HG02938 (cell line): ENCODE results near the gene REV1.
"Not testable (repeated sequence)": the region's sequence is repeated elsewhere in the genome, so short reads cannot be mapped to it uniquely, and the experiment has no call there.

Experiments
- ATAC-seq: cut with Tn5 transposase; IDR thresholded peaks from one replicate; pipeline ENCODE4 v1.9.1; 2021; ENCODE audit warnings: mild to moderate bottlenecking, moderate library complexity; ENCODE audit not compliant: unreplicated experiment

Gene REV1

DNA sequence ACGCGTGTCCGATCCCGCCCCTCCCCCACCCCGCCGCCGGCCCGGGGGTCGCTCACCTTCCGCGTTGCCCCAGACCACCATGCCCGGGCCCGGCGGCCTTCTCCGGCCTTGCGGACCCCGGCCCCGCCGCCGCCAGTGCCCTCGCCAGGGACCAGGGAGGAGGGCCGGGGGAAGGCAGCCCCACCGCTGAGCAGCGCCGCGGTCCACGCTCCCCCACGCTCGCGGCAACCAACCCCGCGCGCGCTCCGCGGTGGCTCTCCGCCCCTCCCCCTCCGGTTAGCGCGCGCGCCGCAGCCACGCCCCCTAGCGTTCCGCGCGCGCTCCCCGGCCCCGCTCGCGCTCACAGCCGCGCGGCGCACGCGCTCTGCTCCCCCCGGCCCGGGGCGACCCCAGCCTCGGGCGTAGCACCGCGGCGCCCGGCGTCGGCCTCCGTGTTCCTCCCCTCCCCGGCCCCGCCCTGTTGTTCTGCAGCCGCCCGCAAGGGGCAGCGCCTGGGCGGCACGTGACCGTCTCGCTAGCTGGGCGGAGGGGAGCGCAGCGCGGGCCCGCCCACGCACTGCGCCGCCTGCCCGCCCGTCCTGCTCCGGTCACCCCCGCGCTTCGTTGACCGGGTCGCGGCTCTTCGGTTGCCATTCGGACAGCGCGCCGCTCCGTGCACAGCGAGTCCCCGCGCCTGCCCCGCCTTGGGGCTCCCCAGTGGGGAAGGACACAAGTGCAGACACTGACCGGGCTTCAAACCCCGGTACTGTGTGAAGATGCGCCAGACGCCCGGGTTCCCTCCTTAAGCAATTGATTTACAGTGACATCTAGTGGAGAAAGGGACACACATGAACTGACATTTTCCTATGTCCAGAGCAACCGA is at the start of gene REV1:
TSS of gene REV1 (minus strand) at position 257 of the 862 bp plus-strand sequence. CDS start 25,042 bp downstream, outside the sequence.
- peak; percentile 73 for ATAC-seq

DNA sequence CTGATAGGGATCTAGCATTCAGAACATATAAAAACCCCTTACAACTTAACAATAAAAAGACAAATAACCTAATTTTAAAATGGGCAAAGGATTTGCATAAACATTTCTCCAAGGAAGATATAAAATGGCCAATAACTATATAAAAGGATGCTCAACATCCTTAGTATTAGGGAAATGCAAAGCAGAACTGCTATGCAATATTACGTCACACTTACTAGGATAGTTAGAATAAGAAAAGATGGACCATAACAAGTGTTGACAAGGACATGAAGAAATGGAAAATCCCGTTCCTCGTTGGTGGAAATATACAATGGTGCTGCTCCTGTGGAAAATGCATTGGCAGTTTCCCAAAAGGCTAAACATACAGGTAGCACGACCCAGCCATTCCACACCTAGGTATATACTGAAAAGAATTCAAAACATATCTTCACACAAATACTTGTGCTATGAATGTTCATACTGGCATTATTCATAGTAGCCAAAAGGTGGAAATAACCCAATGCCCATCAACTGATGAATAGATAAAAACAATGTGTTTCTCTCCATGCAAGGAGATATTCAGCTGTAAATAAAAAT is 48.2 kb upstream of the REV1 start:
- ATAC-seq: no peak

DNA sequence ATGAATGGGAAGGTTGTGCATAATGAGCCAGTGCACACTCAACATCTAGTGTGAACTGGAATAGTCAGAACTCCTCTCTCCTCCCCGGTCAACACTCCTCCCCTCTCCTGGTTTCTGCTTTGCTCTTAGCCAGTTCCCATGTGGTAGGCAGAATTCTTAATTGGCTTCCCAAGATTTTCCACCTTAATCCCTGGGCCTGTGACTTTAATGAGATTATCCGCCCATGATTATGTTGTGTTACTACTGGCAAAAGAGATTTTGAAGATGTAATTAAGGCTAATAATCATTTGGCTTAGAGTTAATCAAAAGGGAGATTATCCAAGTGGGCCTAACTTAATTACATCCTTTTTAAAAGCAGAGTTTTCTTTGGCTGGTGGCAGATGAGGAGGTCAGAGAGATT is 34.2 kb upstream of the REV1 start:
- no peak for ATAC-seq

DNA sequence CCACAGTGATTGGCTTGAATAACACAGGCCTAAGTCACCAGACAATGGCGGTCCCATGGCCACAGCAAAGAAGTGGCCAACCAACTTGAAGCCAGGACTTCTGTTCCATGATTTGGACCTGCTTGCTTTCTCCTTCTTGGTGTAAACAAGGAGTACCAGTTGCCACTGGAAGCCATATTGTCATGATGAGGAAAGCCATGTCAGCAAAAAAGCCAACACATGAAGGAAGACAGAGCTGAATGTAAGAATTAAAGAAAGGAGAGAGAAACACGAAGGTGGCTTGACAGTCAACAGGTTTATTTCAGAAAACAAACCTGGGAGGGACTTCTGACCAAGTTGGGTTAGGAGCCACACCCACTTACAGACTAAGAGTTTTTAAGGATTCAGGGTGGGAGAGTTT is 32.3 kb upstream of the REV1 start:
- ATAC-seq: no peak

DNA sequence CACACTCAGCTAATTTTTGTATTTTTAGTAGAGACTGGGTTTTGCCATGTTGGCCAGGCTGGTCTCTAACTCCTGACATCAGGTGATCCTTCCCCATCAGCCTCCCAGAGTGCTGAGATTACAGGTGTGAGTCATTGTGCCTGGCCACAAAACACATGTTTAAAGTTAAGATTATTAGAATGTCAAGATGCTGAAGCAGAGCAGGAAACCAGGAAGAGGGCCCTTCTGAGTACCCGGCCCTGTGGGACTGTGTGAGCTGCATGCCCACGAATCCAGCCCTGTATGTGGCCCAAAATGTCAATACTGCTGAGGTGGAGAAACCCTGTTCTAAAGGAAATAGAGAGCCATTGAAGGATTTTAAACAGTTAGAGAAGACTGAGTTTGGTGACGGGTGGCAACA is 31.0 kb upstream of the REV1 start:
- ATAC-seq: no peak

DNA sequence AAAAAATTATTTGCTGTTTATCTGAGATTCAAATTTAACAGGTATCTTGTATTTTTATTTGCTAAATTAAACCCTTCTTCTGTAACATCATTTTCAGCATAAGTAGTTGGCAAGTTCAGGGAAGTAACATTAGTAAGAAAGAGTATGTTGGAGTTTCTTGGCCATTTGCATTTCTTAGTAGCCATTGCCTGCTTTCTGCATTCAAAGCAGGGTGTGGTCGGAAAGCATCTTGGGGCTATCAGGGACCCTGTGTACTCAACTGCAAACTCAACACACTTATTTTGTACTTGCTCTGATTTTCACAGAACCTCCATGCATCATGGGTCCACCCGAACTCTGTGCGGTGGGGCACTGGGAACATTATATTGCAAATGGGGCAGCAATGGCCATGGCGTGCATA is 30.4 kb upstream of the REV1 start:
- no peak for ATAC-seq

DNA sequence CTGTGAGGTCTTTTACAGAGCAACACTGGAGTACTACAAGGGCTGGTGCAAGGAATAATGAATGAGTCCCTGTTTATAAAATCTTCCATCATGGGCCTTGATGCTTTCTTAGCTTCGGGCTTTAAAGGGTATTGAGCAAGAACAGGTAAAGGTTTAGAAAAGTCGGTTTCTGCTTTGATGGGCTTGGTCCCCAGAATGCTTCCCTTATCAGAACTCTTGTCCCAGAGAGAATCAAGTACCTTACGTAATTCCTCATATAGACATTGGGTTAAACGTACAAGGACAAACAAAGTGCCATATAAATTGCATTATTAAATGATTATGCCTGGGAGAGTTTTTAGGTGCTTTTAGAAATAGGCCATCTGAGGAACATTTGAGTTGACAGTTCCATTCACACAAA is 24.5 kb upstream of the REV1 start:
- ATAC-seq: no peak

DNA sequence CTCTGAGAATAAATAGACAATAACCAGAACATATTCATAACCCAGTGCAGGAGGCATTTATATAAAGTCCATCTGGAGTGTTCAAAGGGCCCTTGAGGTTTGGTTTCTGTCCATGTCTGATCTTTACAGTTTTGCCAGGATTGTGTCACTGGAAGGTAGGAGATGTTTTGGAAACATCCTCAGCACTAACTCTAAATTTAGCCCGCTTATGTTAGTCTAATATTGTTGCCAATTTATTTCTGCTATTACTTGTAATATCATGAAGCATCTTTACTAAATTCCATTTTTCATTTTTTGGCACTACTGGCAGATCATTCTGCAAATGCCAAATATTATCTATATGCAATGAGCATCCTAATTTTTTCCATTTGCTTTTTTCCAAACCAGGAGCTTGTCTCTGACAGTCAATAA is 22.4 kb upstream of the REV1 start:
- no peak for ATAC-seq

DNA sequence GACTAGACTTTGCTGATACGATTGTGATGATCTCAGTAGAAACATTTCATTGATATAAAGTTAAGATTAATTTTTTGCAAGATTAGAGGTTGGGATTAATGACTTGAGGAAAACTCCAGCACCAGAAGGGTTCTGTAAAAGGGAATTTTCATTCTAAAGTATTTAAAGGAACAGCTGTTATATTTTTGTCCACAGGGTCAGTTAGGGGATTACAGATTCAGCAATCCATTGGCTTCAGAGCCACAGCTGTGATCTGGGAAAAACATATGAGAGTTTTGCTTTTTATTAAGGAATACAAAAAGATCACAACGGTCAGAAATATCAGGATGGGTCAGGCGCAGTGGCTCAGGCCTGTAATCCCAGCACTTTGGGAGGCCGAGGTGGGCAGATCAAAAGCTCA is 19.6 kb upstream of the REV1 start:
- no peak for ATAC-seq

DNA sequence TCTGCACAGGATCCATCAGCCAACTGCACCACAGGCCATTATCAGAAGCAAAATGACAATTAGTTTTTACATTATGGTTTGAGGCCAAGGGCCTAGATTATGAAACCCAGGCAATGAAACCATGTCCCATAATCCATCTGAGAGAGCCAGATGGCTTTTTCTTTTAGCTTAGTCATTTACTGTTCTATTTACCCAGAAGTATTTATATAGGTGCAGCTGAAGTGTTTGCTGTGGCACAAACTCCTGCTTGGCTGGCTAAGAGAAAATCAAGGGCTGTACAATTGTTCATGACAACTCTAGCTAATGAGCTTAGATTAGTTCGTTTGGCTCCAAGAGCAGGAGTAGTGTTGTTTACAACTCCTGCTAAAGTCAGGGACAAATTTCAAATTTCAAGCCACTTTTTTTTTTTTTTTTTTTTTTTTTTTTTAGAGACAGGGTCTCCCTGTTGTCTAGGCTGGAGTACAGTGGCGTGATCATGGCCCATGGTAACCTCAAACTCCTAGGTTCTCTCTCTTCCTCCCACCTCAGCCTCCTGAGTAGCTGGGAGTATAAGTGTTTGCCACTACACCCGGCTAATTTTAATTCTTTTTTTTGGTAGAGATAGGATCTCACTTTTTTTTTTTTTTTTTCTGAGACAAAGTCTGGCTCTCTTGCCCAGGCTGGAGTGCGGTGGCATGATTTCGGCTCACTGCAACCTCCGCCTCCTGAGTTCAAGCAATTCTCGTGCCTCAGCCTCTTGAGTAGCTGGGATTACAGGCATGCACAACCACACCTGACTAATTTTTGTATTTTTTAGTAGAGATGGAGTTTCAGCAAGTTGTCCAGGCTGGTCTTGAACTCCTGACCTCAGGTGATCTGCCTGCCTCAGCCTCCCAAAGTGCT is 18.4 kb upstream of the REV1 start:
- no peak for ATAC-seq

DNA sequence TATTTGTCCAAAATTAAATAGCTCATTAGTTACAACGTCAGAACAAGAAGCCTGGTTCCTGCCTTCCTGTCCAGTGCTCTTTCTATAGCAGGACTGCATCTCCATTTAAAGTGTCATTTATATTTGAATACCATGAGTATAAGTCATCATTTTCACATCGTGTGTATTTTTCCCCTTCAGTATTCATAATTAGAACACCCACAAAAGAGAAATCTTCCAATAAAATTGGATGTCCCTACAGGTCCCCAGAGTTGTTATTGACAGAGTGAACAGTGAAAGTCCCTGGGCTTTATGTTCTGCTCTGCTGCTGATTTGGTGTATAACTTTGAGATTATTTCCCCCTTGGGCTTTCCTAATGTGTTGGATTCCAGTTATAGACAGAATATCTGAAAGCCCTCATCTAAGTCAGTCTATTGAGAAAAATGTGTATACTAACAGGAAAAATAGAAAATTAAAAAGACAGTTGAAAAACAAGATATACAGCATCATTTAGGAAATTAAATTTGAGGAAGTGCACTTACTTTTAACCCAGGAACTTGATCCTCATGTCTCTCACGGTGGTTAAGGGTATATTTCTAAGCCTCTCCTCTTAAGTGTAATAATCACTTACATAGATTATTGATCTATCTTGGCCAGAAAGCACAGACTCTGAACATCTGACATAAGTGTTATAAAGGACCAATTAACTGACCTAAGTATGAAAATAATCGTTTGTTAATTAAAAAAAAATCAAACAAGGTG is 15.2 kb upstream of the REV1 start:
- ATAC-seq: no peak

DNA sequence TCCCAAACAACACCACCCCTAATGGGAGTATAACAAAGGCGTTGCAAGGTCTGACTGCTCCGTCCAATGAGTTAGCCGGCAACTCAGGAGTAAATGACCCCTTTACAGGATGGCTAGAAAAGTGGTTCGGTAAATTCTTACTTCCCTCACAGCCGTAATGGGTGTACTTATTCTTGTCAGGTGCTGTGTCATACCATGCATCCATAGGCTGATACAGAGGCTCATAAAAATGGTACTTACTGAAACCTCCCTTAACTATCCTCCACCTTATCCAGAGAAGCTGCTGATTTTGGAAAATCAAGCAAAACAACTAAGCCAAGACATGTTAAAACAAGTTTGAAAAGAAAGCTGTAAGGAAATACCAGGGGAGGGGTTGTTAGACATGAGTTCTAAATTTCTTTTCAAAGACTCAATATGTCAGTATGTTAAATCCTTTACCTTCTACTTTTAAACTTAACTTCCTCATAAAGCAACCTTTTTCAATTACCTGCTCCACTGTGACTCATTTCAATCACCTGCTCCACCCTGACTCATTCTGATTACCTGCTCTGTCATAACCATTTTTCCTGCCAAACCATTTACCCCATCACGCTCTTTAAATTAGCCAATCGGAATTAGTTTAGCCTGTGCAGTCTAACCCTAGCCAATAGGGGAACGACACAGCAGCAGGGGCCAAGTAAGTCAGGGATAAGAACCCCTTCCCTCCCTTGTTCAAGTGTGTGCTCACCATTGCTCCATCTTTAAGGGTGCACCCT is 14.0 kb upstream of the REV1 start:
- ATAC-seq: not testable (repeated sequence)

DNA sequence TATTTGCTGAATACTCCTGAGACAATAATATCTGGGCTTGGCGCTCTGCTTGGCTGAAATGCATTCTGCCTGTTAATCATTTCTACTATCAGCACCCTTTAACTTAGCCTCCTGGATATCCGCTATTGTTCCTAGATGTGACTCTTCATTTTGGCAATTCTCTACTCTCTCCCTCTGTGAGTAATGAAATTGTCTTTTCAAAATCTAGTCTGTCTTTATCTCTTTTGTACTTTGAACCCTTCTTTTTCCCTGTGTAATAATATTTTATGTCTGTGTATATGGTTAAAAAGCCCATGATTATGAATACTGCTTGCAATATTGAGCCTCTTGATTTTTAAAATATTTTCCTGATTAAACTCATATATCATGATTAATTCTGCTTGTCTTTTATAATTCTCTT is 6.2 kb upstream of the REV1 start:
- no peak for ATAC-seq

DNA sequence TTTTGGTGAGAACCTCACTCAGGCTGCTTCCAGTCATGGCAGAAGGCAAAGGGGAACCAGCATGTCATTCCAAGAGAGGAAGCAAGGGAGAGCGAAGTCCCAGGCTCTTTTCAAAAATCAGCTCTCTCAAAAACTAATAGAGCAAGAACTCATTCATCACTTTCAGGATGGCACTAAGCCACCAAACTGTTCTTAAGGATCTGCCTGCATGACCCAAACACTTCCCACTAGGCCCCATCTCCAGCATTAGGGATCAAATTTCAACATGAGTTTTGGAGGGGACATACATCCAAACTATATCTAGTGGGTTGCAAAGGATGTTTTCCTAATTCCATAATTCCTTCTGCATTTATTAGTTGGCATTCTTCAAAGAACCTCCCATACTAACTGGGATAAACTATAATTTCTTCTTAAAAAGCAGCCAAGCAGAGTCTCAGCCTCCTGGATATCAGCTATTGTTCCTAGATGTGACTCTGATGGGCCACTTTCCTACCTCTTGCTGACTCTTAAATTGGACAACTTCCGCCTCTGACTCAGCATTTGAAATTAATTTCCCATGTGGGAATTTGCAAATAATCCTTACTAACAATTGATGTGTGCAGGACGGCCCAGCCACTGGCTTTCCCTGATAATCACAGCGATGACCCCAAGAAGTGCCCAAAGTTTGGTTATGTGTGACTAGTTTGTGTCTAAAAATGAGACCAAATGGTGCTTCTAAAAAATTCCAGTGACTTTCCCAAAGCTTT is 5.5 kb upstream of the REV1 start:
- no peak for ATAC-seq

DNA sequence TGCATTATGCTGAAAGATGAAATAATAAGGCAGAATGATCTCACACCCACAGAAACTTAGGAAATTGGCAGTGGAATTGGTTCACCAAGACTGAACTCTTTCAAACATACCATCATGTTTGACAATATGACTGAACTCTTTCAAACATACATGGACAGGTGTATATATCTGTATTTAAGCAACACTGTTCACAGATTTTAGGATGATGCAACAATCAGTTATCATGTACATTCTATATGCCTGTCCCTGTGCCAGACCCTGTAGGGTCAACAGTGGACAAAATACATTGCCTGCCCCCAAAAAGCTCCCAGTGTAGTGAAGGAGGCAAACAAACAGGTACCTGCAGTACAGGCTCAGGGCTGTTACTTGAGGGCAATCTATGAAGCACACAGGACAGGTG is 2.9 kb upstream of the REV1 start:
- no peak for ATAC-seq

DNA sequence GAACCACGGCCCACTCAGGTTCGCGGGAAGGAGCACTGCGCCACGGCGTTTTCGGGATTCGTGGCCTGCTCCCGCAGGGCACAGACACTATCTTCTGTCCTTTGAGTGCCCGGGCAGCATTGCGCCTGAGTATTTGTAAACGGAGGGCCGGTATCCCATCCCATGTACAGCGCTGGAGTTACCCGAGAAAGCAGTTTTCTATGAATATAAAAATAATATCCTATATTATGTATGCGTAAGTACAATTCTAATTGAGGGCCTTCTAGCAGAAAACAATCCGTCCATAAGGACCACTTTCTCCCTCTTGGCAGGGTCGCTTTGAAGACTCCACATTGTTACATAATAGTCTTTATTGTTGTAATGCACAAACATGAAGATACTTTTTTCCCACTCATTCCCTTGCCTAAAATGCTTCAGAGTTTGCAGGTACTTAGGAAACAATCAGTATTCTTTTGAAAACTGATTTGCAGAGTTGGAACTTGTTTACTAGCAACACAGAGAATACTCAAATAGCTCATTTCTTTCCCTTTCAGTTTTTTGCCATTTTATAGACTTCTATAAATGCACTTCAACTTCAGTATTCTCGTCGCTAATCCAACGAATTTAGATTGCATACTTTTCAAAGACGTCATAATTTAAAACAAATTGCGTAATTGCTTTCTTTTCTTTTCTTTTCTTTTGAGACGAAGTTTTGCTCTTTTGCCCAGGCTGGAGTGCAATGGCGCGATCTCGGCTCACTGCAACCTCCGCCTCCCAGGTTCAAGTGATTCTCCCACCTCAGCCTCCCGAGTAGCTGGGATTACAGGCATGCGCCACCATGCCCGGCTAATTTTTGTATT is 1.0 kb upstream of the REV1 start:
- ATAC-seq: peak; percentile 3

DNA sequence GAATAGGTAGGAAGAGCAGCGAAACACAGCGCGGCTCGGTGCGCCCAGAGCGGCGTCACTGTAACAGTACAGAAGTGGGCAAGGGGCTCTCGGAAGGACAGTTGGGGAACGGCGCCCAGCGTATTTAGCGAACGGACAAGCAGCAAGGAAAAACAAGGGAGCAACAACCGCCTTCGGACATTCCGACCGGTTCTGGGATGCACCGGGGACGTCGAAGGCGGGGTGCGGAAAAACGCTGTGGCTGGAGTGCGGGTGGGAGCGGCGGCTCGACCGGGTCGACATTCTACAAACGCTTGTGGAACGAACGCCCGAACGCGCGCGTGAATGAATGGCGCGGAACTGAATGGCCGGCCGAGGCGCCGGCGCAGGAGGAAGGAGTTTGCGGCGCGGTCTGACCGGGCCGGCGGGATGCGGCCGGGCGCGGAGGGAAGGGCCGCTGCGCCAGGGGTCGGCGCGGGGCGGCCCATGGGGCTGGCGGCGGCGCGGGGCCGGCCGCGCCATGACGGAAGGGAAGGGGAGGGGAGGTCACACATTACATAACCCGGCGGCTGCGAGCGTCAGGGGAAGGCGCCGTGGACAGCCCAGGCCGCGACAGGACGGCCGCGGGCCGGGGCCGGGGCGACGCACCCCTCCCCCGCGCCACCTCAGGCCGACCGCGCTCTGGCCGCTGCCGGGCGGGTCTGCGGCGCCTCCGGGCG is 605 bp downstream of the REV1 start:
- ATAC-seq: peak; percentile 28

DNA sequence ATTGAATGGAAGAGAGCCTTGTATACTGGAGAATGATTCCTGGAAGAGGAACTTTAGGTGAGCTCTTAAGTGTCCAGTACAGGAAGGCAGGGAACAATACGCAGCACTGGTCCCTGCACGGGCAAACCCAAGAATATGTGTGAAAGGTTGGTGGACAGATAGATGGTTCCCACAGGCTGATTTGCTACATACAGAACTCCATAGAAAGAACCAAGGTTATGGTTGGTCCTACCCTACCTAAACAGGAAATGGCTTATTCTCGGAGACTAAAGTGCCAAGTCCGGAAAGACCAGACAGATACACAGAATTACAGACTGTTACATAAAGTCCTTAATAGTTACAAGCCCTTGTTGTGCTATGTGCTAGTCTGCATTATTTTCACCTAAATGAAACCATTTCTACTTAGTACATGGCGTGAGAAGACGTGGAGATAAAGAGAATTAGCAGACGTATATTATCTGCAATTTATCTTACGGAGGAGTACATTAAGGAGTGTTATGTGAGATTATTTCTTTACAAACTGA is 1.2 kb downstream of the REV1 start:
- ATAC-seq: no peak
